Epithelial cell of proximal tubule (primary cell): ENCODE data around the gene ZNF362. TPM values are rescaled to one million over a fixed set of nuclear protein-coding genes. Genes with fewer than 3 reads are reported as not detected.
A peak's percentile ranks its signal among the peaks of the same experiment; 100 is the strongest.

ENCODE experiments used
- DNase-seq: peaks from one replicate; pipeline ENCODE4 v3.0.0-alpha.2; 2011; ENCODE audit warnings: low read depth
- H3K4me3 ChIP-seq: 2 replicates; pipeline ENCODE4 v1.5.1; 2011; ENCODE audit warnings: low read depth, mild to moderate bottlenecking, low read length
- CTCF ChIP-seq: conservative IDR thresholded peaks from 2 replicates; pipeline ENCODE4 v1.5.1; 2012; ENCODE audit warnings: low read depth, mild to moderate bottlenecking, low read length
- total RNA-seq: library from RNA; depleted of rRNA; stranded (reverse); fragments of >200 nt; gene quantifications from 2 replicates; pipeline ENCODE4 v1.2.3, GENCODE V29; 2015

Gene ZNF362
- total RNA-seq, 1 donor from 2014 or later, result 17.6 TPM

GRCh38 chr1:33254491-33254890 is 1.8 kb upstream of the ZNF362 start:
- no peak for DNase-seq
- H3K4me3 ChIP-seq, result no peak overlapping the region
- no peak for TF ChIP-seq CTCF

DNA sequence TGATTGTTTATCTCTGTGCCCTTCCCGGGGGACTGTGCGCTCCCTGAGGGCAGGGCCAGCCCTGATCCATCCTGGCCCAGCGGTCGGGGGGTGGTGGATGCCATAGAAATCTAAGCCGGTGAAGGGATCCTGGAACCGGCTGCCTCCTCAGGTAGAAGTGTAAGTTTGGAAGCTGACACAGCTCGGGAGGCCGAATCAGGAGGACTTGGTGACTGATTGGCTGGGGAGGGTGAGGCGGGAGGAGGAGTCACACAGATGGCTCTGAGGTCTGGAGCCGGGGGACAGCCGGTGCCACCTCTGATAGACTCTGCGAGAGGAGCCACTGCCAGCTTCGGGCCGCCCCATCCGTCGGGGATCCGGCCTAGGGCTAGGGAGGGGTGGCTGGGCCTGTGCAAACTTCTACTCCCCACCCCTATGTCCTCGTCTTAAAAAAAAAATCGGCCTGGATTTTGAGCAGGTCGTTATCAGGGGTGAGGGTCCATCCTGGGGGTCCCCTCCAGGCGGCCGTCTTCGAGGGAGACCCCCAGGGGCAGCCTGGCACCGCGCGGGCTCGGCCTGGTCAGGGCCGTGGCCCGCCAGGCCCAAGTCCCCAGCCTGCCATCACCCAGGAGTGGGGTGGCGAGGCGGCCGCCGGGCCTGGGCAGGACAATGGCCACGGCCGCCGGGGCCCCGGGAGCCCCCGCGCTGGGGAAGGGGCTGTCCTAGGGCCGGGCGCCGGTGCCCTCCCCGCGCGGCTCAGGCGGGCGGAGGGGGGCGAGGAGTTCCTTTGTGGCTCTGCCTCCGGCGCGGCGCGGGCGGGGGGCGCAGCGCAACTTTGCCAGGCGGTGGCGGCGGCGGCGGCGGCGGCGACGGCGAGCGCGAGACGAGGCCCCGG is 708 bp upstream of the ZNF362 start:
- no peak for TF ChIP-seq CTCF
- no peak for DNase-seq
- peak overlapping the region; percentile 46 for H3K4me3 ChIP-seq

GRCh38 chr1:33256221-33256470 is 146 bp upstream of the ZNF362 start:
- no peak for TF ChIP-seq CTCF
- no peak overlapping the region for H3K4me3 ChIP-seq
- no peak for DNase-seq

GRCh38 chr1:33257207-33257771 is 997 bp downstream of the ZNF362 start:
- no peak for TF ChIP-seq CTCF
- peak overlapping the region; percentile 77 for H3K4me3 ChIP-seq
- DNase-seq, result no peak

- DNase-seq, result no peak
- H3K4me3 ChIP-seq, result peak overlapping the region; percentile 77
- no peak for TF ChIP-seq CTCF
These were observed 1.8 kb downstream of the ZNF362 start for GRCh38 chr1:33257772-33258712.

DNA sequence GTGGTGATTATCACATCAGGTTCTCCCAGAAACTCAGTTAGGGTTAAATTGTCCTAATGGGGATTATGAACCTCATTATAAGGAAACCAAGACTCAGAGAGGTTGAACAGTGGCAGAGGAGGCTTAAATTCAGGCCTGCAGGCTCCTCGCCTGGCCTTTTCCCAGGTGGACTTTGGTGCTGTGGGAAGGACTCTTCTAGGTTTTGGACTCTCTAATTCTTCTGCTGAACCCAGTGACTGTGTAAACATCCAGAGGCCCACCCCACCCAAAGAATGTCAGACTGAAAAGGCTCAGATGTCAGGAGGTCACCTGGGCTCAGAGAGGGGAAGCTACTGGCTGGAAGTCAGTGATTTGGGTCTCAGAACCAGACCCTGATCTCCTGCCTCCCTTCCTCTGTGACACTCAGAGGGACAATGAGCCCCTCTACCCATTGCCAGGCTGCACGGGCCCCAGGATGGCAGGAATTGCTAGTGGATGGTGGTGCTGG is 2.5 kb downstream of the ZNF362 start:
- no peak overlapping the region for H3K4me3 ChIP-seq
- no peak for TF ChIP-seq CTCF
- DNase-seq, result no peak
